UCSD-AML1 (cell line): Measurements from ENCODE around the gene ADGRL3.
A peak's percentile ranks its signal among the peaks of the same experiment; 100 is the strongest.

Experiments
- DNase-seq: peaks from one replicate; lab custom pipeline; 2025; ENCODE audit not compliant: unreplicated experiment; lab: John Stamatoyannopoulos, UW

Gene ADGRL3

DNA sequence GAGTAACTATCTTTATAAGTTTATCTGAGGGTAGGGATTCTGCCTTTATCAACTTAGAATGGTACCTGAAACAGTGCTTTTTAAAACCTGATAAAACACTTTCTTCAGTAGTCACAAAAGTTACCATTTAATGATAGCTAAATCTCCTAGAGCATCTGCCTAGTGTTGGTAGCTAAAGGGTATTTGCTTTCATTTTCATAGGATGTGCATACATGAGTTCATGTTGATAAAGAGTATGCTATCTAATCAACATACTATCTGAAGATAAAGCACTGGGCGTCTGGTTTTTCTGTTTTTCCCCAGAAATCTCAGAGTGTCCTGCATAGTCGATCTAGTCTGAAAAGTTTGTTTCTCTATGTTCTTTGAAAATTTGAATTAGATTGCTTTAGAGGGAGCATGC lies 75.1 kb downstream of the ADGRL3 start:
- DNase-seq: no peak

DNA sequence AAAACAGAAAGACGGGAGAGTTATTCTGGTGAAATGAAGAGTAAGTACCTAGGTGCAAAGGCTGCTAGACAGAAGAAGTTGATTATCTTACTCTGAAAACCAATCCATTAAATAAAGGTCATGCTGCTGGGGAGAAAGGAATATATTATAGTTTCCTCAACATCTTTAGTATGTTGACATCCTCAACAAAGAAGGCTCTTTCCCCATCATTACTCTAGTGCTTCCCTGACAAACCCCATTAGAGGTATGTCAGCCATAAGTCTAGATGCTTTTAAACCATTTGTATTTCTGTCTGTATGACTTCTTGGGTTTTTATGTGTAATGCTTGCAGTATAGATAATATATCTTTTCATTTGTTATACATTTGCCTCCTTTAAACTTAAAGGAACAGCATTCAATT lies 75.9 kb downstream of the ADGRL3 start:
- DNase-seq: no peak

- no peak for DNase-seq
Observed at GRCh38 chr4:61277785-61278760, 77.9 kb downstream of the ADGRL3 start.

DNA sequence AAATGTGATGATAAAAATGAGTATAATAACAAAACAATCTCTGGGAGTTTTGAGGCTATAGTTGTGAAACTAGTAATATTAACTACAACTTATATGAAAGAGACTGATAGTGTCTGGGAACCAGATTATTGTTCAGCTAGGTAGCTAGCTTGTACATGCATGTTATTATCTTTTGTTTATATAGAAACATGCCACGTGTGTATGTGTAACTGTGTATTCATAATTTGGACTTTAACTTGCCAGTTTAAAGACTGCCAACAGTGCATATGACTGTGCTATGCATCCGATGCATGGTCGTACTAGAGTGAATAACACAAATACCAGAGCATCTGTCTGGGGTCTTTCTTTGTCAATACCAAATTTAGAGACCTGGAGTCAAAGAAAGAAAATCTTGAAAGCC lies 92.2 kb downstream of the ADGRL3 start:
- DNase-seq: no peak

DNA sequence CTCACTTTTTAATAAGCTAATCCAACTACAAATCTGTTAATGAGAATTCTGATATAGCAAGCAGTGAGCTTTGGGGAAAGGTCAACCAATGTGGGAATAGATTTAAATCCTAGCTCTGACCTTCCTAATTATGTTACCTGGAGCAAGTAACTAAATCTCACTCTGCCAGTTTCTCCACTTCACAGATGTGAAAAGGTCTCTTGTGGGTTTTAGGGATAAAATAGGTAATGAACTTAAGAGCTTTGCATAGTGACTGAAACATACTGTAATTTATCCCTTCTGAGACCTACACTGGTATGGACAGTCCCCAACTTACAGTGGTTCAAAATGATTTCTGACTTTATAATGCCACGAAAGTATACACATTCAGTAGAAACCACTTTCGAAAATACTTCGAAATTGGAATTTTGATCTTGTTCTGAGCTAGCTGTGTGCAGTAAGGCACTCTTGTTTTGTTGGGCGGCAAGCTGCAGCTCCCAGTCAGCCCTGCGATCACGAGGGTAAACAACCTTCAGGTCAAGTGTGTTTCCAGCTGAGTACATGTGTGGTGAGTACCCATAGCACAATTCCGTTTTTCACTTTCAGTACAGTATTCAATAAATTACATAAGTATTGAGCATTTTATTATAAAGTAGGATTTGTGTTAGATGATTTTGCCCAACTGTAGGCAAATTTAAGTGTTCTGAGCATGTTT lies 93.7 kb downstream of the ADGRL3 start:
- peak; percentile 2 for DNase-seq

- DNase-seq: no peak
Observed at GRCh38 chr4:61294936-61295335, 94.8 kb downstream of the ADGRL3 start.

DNA sequence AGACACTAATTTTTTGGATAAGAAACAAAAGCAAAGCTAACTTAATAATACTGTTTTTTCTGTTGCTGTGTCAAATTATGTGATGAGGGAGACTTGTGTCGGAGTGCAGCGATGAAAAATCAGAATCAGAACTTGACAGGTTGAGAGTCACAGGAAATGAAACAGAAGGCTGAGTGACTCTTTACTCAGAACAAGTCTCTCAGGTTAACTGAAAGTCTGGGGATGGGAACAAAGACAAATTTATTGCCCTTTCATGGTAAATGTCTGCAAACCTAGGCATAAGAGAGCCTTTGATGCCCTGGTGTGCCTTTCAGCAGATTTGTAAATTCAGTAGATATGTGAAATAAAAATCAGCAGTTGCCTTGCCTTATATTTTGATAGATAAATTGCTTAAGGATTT lies 96.0 kb downstream of the ADGRL3 start:
- DNase-seq: no peak

DNA sequence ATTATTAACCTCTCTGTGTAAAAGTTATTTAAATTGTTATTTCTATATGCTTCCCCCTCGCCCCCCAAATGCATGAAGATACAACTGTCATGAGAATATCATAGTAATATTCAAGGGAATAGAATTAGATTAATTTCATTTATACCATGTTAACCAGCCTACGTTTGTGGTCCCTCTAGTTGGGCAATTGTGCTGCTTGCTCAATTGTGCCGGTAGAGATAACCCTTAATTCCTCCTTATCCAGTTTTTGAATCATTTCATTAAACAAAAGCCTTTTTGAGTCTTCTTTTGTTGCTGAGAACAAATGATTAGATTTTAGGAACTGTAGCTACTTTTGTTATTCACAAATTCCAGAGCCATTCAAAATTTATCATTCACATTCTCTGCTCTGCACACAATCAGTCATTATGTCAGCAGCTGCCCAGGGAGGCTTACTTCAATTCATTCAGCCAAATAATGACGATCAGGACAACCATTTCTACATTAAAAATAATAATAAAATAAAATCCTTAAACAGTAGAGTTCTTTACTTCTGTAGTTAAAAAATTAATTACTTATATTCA lies 98.1 kb downstream of the ADGRL3 start:
- DNase-seq: no peak

DNA sequence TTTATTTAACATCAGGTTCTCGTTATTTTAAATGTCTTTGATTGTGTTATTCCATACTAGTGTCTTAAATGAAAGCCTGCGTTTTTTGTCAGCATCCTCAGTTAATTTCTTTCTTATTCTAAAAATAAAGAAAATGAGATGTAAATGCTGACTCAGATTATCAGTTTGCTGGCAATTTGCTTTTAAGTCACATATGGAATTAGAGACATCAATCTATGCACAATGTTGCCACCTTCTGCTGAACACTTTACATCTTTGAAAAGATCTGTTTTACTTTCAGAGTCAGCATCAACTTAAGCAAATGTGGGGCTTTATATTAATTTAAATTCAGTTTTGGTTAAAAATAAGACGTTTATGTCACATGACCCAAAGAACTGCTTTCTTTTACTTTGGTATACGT lies 99.2 kb downstream of the ADGRL3 start:
- DNase-seq: no peak

DNA sequence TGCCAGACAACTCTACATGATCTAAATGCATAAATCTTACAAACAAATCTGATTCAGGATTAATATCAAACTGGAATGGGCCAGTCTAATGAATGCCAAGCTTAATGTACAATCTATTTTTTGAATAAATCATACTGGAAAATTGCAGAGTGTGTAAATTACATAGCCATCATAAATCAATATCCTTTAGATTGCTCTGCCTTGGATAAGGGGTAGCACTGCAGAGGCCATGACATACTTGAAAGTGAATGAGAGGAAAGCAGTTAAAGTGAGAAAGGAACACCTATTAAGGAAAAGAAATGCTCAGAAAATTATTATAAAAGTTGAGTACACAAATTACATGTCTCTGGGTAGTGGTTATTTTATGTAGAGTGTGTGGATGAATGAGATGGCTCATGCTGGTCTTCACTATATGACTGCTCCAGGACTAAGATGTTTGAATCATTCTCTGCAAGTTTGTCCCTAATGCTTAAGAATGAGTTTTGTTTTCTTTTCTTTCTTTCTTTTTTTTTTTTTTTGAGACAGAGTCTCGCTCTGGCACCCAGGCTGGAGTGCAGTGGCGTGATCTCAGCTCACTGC lies 100.2 kb downstream of the ADGRL3 start:
- no peak for DNase-seq

- no peak for DNase-seq
Observed at GRCh38 chr4:61301271-61301670, 101.1 kb downstream of the ADGRL3 start.

DNA sequence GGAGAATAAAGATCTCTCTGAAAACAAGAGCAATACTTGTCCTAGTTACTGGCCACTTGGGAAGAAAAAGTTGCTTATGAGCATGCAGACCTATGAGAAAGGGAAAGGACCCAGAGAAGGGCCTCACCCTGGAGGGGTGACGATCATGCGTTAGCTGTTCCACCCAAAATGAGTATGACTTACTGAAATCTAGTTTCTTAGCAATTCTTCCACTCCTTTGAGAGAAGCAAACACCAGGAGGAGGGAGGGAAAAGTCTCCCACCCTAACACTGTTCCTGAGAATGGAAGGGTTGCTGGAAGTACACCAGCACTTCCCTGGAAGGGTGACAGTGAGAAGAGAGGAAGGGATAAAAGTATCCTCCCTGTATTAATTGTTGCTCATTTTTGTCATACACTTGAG lies 107.9 kb downstream of the ADGRL3 start:
- no peak for DNase-seq

DNA sequence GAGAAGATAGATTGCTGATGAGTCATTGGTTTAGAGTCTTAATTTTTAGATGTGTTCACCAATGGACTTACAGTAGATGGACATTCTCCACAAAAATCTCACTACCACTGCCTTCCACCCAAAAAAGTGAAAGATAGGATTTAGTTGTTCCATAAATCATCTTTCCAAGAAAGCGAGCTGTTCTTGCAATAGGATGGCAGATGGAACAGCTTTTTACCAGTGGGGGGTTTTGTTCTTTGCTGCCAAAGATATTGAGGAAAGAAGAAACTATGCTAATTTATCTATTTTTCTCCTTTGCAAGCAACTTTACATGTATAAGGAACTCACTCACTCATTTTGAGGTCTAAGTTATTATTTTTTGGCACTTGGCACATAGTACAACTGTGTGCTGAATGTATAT lies 109.5 kb downstream of the ADGRL3 start:
- DNase-seq: no peak

GRCh38 chr4:61312526-61312925 lies 112.4 kb downstream of the ADGRL3 start:
- no peak for DNase-seq

DNA sequence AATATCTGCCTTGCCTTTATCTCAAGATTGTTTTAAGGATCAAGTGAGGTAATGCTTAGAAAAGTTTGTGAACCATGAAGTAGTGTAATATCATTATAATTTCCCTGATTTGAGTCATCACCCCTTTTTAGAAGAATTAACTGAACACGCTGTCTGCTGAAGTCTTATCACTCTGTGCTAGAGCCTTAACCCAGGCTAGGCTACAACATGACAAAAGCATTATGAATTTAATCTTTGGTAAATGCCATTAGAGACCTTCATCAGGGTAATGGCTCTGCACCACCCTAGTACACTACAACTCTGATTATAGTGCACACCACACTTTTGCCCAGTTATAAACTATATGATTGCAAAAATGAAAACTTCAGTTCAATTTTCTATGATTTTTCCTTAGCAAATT lies 118.3 kb downstream of the ADGRL3 start:
- no peak for DNase-seq

- no peak for DNase-seq
Observed at GRCh38 chr4:61319156-61319555, 119.0 kb downstream of the ADGRL3 start.

GRCh38 chr4:61320154-61320553 lies 120.0 kb downstream of the ADGRL3 start:
- DNase-seq: no peak

DNA sequence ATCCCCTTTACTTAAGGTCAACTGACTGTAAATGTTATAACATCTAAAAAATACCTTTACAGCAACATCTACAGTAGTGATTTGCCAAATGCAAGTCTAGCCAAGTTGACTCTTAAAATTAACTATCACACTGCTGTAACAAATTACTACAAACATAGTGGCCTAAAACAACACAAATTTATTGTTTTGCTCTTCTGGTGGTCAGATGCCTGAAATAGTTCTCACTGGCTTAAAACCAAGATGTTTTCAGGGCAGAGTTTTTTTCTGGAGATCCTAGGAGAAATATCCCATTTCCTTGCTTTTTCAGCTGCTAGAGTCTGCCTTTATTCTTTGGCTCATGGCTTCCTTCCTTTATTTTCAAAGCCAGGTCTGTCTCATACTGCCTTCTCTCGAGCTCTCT lies 120.5 kb downstream of the ADGRL3 start:
- no peak for DNase-seq

DNA sequence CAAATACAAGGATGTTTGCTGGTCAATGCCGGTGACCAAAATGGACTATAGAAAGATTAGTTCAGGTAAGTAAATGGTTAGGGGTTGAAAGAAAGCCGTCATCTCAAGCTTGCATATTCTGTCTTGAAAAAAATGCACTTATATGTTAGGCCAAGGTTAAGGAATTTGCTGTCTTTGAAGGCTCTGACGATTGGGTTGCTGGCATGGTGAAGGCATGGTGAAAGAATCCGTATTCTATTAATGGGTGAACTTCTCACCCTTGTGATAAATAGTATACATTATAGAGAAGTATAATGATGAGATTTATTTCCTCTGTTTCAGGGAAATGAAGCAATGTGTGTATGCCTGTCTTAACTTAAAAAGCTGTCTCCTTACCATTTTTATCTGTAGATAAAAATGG lies 132.6 kb downstream of the ADGRL3 start:
- no peak for DNase-seq

- no peak for DNase-seq
Observed at GRCh38 chr4:61333490-61333889, 133.4 kb downstream of the ADGRL3 start.

GRCh38 chr4:61335241-61335763 lies 135.2 kb downstream of the ADGRL3 start:
- DNase-seq: no peak
